Stimulated activated CD4-positive, alpha-beta T cell treated with anti-CD3 and anti-CD28 coated beads, Interleukin-1b, Interleukin-23, amount 100 ng/mL, for 1 hour (primary cell): ENCODE results near the gene SUCLG2.
"Not testable (repeated sequence)": the region's sequence is repeated elsewhere in the genome, so short reads cannot be mapped to it uniquely, and the experiment has no call there.

Experiments used
- DNase-seq, 2 donors: peaks; one replicate each; pipeline ENCODE4 v3.0.0-alpha.2; 2020; ENCODE audit warnings: low read depth in 2 of 2

Gene SUCLG2

DNA sequence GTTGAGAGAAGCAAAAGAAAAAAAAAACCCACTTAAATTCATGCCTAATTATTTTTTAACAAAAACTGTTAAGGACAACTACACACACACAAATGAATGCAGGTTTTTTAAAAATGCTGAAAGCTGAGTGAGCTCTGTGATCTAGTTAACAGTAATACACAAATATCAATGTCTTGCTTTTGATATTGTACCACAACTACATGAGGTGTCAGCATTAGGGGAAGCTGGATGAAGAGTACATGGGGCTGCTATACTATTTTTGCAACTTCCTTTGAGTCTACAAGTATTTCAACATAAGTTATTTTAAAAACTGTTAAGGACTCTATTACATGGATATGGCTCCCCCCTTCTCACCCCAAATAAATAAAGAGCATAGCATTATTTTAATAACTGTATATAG is 44.7 kb downstream of the SUCLG2 start:
- no peak for DNase-seq

DNA sequence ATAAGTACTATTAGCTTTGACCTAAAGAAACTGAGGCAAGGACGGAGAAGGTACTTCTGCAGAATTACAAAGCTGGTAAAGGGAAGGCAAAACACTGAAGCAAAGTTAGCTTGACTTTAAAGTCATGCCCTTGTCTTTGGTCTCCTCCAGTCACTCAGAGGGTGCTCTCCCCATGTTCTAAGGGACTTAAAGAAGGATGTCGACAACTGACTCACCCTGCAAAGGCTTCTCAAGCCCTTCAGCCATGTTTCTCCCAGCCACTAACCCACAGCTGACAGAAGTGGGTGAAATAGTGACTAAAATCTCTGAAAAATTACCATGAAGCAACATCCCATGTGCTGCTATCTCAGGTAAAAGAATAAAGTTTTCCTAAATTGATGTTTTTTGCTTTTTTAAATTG is 46.4 kb downstream of the SUCLG2 start:
- no peak for DNase-seq

DNA sequence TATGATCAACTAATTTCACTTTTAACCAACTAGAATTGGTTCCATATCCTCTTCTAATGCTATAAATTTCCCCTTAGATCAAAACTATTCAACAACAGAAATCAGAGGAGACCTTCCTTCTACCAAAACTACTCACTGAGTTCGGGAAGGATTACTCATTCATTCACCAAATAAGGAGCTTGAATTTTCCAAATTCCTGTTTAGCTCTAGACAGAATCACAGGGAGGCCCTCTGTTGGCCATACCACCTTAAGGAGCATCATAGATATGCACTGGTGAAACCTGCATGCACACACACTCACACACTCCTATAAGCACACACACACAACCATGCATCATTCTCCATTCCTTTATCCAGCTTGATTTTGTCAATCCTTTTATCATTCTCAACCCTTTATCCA is 49.0 kb downstream of the SUCLG2 start:
- no peak for DNase-seq

DNA sequence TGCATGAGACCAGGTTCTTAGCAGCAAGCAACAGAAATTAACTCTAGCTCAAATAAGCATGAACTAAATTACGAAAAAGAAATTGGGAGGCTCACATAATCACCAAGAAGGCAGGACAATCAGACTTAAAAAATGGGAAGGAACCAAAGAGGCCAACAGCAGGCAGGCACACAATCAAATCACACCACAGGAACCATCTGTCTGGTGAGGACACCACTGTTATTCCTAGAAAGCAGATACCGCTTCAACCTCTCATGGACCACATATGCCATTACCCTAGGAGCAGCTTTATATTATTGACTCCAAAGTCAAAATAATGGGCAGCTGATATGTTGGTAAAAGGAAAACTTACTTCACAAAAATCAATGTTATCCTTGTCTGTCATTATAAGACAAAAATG is 51.6 kb downstream of the SUCLG2 start:
- DNase-seq, result no peak

DNA sequence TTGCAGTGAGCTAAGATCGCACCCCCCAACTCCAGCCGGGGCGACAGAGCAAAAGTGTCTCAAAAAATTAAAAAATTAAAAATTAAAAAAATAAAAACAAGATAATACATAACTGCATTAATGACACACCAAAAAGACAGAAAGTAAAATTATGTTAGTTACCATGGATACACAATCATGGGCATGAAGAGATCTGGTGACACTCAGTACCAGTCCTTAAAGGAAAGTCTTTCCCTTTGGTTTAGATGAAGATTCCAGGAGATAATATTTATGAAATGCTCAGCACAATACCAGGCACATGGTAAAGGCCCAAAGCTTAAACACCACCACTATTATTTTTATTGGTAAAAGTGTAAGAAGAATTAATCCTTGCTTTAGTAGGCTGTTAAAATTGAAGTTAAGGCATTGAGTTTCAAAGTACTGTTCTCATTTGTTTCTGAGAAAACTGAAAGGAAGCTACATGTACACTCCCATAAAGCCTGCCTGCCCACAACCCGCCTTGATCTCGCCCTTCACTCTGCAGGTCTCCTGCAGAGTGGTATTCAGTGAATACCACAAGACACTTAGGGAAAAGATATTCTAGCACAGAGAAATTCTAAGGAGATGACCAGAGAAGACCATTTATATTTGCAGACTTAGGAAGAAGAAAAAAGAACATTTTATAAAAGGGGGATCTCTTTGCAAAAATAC is 52.3 kb downstream of the SUCLG2 start:
- DNase-seq, result no peak

DNA sequence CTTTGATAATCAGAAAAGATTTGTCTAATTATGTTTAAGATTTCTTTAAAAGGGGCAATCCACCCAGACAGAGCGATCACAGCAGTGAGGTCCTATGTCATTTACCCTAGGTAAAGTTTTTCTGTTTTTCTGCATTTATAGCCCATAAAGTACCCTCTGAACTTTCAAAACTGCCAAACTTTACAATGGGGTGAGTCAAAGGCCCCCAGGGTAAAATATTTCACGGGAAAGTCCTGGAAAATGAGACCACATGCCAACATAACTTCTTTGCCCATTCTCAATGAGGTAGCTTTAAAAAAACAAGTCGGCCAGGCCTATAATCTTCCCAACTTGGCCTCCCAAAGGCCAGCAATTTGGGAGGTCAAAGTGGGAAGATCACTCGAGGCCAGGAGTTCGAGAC is 53.0 kb downstream of the SUCLG2 start:
- no peak for DNase-seq

DNA sequence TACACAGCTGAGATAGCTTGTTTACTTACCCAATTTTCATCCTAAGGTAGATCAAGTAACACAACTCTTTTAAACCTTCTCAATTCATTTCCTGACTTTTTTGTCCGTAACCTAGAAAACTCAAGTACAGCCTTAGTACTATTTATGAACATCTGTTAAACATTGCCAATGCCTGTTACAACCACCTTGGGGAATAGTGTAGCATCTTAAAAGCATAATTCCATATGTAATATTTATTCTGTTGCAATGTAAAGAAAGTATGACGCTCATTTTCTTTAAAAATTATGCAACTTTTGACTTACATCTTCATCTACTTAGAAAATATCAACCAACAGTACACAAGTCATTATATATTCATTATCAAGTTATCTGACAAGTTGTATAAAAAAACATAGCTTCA is 54.6 kb downstream of the SUCLG2 start:
- no peak for DNase-seq

DNA sequence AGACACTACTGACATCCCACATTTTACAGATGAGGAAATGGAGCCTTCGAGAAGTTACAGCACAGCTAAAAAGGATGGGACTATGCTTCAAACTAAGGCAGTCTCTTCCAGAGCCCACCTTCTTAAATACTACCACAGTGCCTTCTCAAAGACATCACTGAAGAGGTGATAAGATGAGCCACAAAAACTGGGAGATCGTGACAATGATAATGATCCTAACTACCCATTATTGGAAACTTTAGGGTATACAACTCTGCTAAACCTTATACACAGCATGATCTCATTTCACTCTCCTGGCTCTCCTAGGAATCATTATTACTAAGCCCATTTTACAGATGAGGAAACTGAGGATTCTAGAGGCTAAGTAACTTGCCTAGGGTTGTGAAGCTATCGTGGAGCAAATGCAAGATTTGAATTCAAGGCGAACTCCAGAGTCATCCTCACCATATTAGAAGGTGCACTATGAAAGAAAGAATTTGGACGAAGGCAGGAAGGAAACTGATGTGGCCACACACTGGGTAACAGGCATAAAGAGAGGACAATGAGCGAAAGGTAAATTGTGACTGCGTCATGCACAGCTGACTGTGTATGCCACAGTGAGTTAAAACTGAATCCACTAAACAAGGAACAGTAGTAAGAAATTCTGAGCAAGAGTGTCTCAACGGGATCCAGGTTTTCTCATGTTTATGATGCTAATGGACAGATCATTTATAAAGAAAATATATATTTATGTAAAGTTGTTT is 55.4 kb downstream of the SUCLG2 start:
- no peak for DNase-seq

DNA sequence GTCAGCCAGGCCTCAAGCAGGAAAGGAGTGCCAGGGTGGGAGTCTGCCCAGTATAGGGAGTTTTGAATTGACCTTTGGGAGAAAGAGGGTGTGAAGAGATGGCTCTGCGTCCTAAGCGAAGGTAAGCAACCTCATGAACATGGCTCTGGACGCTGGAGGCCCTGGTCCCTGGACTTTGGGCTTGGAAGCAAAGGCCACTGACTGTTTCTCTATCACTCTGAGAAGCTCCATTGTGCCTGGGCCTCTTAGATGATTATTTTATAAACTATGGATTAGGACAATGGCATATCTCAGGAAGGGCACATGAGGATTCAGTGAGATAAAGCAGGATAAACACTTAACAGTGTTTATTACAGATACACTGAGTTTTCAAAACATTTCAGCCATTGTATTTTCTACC is 59.0 kb downstream of the SUCLG2 start:
- DNase-seq, result no peak

DNA sequence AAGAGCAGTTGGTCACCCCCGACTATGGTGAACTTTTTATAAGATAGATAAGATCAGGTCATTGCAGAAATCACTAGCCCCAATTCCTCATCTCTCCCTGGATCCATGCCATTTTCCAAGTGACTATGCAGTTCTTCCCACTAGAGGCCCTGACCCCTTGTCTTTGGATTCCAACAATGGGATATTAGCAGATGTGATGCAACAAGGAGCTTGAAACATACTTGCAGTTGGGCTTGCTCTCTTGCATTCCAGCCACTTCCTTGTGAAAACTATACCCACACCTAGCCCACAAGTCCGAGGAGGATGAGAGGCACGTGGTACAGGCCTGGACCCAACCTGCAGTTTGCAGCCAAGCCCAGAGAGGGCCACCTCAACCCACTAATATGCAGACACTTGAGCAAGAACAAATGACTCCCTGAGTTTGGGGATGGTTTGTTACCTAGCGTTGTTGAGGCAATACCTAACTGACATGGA is 60.6 kb downstream of the SUCLG2 start:
- DNase-seq, result no peak

DNA sequence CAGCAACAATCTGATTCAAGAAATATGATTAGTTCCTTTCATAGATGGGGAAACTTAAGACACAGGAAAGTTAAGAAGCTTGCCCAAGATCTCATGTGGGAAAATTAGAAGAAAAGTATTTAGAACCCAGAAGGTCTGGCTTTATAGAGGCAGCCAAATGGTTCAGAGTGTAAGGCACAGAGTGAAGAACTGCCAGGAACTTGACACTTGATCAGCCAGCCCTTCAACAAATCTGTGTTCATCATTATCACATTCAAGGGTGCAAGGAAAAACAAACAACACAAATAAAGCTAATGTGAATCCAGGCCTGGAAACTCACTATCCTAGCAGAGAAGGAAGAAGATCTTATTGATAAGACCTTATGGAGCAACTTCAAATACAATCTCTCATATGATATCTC is 62.4 kb downstream of the SUCLG2 start:
- no peak for DNase-seq

DNA sequence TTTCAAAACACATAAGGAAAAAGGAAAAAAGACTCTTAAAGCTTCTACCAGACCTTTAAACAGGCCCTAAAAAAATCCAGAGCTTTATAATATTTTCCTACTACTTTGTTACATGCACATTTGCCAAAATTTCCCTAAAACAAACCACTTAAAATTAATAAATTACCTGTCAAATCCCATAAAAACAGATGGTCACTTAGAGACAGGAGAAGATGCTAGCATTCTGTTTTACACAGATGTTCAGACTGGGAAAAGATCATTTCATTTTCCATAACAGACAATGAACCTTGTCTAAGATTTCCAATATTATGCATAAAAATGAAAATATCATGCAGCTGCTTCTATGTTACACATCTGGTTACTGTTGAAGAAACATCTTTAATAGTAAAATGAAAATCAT is 66.6 kb downstream of the SUCLG2 start:
- no peak for DNase-seq

DNA sequence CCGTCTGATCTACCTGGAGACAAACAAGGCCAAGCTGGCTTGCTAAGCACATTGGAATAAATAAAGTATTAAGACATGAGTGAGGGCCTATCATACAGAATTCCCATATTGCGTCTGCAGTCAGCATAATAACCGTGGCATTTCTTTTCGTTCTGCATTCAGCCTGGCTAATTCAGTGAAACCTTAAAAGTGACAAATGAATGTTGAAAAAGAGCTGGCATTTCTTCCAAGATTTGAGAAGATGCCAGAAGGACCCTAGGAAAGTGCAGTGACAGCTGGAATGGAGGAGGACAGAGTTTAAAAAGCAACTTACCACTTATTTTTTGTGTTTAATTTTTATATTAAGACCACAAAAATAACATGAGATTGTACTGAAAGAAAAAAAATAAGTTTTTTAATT is 67.1 kb downstream of the SUCLG2 start:
- no peak for DNase-seq

DNA sequence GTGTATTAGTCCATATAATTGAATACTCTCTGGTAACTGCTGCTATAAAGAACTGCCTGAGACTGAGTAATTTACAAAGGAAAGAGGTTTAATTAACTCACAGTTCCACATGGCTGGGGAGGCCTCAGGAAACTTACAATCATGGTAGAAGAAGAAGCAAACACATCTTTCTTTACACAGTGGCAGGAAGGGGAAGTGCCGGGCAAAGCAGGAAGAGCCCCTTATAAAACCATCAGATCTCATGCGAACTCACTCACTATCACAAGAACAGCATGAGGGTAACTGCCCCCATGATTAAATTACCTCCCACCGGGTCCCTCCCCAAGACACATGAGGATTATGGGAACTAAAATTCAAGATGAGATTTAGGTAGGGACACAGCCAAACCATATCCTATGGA is 69.8 kb downstream of the SUCLG2 start:
- not testable (repeated sequence) for DNase-seq

DNA sequence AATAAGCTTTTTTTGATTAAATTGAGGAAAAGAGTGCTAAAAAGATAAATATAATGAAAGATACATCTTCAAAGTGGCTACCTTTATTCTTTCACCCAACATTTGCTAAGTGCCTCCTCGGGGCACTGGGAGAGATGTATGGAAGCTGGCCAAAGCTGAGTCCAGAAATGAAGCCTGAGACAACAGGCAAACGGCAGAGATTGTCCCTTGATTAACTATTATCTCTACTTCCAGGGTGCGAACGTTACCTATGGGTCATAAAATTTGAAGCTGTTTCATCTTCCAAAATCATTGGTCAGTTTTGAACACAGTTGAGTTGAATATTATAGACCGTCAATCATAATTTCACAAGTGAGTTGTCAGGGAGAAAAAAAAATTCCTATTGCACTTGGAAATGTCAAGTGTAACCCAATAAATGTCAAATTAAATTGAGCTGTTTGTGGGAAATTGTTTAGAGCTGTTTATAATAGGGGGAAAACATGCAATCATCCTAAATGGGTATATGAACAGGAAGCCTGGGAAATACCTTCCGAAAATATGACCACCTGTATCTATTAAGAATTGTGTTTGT is 73.9 kb downstream of the SUCLG2 start:
- DNase-seq, result no peak

DNA sequence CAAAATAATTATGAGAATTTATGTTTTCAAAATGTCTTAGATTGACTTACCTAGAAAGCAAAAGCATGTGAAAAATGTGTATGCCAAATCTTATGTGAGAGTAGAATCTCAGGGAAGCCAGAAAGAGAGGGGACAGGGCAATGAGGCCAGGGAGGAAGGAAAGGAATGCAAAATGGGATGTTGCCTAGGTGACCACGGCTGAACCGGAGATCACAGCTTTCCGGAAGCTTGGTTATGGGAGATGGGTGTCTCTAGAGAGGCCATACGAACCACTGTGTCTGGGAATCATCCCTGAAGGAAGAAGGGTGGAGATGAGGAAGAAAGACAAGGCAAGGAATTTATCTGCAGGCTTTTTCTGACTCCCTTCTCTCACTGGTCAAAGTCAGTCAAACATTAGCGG is 76.0 kb downstream of the SUCLG2 start:
- DNase-seq, result no peak

DNA sequence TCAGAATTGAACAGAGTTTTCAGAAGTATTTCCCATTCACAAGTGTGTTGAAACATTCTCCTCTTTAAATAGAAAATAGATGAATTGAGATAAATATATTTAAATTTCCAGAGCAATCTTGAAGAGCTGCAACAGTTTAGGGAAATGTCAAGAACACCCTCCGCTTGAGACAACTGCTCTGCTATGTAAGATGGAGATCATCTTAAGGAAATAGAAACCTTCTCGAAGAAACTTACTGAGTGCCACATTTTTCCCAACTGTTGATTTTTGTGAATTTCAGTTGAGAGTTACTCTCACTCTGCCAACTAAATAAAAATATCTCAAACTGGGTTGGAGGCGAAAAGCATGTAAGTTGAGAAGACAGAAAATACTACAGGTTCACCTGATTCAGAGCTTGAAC is 78.0 kb downstream of the SUCLG2 start:
- DNase-seq, result no peak

DNA sequence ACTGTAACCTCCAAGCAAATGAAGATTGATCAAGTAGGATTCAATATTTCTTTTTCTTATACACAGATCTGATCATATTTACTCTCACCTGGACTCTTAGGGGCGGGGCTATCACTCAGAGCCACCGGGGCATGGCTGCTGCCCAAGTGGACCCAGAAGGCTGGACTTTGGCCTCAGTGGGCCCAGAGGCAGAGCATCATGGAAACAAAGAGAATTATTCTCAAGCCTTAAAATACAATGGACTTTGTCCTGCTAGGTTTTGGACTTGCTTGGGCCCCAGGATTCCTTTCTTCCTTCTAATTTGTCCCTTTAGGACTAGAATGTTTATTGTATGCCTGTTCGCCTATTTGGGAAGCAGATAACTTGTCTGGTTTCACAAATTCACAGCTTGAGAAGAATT is 85.1 kb downstream of the SUCLG2 start:
- no peak for DNase-seq

DNA sequence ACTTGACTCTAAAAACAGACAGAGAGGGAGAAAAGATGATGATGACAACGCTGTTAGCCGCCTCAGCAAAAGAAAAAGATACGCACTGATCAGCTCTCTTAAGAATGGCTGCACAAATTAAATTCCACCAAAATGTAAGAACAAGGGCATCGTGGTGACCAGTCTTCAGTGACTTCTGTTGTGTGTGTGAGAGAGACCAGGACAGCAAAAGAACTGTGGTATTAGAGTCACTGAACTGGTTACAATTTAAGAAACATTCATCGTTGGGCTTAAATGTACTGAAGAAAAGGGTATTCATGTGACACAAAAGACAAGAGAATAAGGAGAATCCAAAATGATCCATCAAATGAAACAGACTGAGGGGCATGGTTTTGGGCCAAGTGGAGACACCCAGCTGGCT is 86.5 kb downstream of the SUCLG2 start:
- no peak for DNase-seq

DNA sequence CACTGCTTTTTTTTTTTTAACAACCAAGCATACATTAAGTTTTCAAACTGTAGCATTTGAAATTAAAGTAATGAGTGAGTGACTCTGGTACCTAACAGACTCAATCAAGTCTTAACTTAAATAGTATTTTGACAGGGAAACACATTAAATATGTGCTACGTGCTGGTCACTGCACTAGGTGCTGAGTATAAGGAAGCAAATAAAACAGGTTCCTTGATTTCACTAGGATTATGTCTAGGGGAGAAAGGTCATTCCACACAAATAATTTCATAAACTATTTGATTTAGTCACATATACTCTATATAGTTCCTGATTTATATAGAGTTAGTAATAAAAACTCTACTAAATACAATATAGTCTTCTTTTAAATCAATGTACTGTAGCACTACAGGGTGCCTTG is 89.4 kb downstream of the SUCLG2 start:
- DNase-seq, result no peak

DNA sequence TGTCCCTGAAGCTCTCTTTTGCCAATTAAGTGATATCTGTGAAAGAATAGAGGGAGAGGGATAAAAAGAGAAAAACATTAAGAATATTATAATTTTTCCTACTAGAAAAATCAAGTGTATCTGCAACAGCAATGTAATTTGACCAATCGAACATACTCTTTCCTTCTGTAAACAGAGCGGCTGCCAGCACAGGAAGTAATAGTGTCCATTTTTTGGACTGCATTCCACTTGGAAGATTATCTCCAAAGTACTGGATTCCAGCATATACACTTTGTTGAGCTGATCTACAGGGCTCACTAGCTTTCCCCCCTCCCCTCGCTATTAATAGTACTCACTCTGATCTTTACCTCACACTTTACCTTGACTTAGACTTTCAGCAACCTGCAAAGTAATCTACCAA is 90.4 kb downstream of the SUCLG2 start:
- no peak for DNase-seq

DNA sequence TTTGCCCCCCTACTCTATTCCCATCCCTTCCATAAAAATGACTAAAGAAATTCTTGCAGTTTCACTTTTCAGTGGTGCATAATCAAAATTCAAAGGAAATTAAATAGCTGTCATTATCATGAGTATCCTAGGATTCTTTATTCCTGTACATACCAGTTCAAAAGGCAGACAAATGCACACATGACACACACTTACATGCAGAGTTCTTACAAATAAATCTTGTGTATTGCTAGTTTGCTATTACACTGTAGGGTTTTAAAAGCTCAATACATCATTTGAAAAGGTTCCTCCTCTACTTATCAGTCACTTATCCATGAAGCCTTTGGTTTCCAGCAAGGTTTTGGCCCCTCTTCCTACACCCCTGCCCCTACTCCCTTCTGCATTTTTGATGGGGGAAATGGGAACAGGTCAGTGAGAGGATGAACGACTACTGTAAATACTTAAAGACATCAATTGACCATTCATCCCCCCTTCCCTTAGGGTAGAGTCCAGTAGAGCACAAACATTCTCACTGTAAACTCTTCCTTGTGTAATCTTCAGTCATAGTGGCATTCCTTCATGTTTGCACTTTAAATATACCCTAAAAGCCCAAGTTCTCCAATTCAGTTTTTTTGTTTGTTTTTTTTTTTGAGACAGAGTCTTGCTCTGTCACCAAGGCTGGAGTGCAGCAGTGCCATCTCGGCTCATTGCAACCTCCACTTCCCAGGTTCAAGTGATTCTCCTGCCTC is 92.6 kb downstream of the SUCLG2 start:
- no peak for DNase-seq

DNA sequence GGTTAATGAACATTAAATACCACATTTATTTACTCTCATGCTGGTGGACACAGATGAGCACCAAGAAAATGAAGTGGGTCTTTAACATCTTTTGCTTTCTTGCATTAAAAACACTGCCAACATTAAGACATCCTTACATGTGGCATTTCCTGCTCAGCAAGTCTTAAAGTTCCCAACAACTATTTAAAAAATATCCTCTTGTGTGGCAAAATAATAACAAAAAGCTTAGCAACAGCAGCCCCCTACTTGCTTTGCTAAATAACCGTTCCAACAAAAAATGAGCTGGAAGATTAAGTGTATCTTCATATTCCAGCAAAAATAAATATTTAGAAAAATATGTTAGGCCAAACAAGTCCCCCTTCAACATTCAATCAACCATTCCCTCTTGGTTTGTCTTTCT is 93.1 kb downstream of the SUCLG2 start:
- DNase-seq, result no peak
